Sigmoid colon (tissue), 7 donors: ENCODE results near the gene ADAD2. TPM values are rescaled to one million over a fixed set of nuclear protein-coding genes. Genes with fewer than 3 reads are reported as not detected.

Experiments
- DNase-seq: peaks from one replicate; pipeline ENCODE4 v3.0.0-alpha.2; 2019
- H3K27ac ChIP-seq, 4 donors: fragments of 200-600 bp; sonication (generic); one replicate each; pipeline ENCODE4 v1.5.1; 2016 to 2019; ENCODE audit warnings: mild to moderate bottlenecking in 1 of 4
- H3K27me3 ChIP-seq, 3 donors: fragments of 200-600 bp; sonication (generic); one replicate each; pipeline ENCODE4 v1.5.1; 2019; ENCODE audit warnings: mild to moderate bottlenecking in 1 of 3
- H3K36me3 ChIP-seq, 4 donors: fragments of 200-600 bp; sonication (generic); one replicate each; pipeline ENCODE4 v1.5.1; 2016 to 2019
- H3K4me1 ChIP-seq, 4 donors: fragments of 200-600 bp; sonication (generic); one replicate each; pipeline ENCODE4 v1.5.1; 2017 to 2019
- H3K4me3 ChIP-seq, 4 donors: fragments of 200-600 bp; sonication (generic); one replicate each; pipeline ENCODE4 v1.5.1; 2017 to 2019; ENCODE audit warnings: mild to moderate bottlenecking in 2 of 4, moderate library complexity in 1 of 4
- H3K9me3 ChIP-seq, 4 donors: fragments of 200-600 bp in 3 of 4; sonication (generic) in 3 of 4; one replicate each; pipeline versions ENCODE4 v1.5.1 to v1.6.1; 2013 to 2019
- CTCF ChIP-seq, 4 experiments: fragments of 450-650 bp in 3 of 4; fragments of 200-600 bp in 1 of 4; IDR thresholded peaks; one replicate each; pipeline ENCODE4 v1.5.1; 2016 to 2019; ENCODE audit warnings: antibody characterized with exemption in 4 of 4, mild to moderate bottlenecking in 3 of 4, moderate library complexity in 2 of 4
- EP300 ChIP-seq, 4 donors: sonication (generic); formaldehyde crosslinking; IDR thresholded peaks; one replicate each; pipeline ENCODE4 v1.6.1; 2017; ENCODE audit warnings: antibody characterized with exemption in 4 of 4
- POLR2A ChIP-seq, 2 donors: fragments of 450-650 bp; IDR thresholded peaks; one replicate each; pipeline ENCODE4 v1.6.1; 2016; ENCODE audit warnings: antibody characterized with exemption in 2 of 2, mild to moderate bottlenecking in 2 of 2, moderate library complexity in 2 of 2
- POLR2AphosphoS5 ChIP-seq, 4 donors: sonication (generic); formaldehyde crosslinking; IDR thresholded peaks; one replicate each; pipeline ENCODE4 v1.6.1; 2017; ENCODE audit warnings: antibody characterized with exemption in 4 of 4
- WGBS, 2 donors: extraction: QIAGEN DNeasy Blood & Tissue Kit; methylation state at CpG; one replicate each; pipeline ENCODE4 v1.1.7; 2013; 5-methylcytosine and 5-hydroxymethylcytosine counted together
- intact Hi-C: fragments of 100-400 bp; cut with DNase I; formaldehyde crosslinking; loops from one replicate; pipeline ENCODE4 v1.15.1; 2023
- polyA plus RNA-seq, 3 donors: library from polyadenylated mRNA; stranded (reverse); fragments of 200-250 nt; gene quantifications; one replicate each; pipeline ENCODE4 v1.2.3, GENCODE V29; 2013
- total RNA-seq, 4 donors: library from RNA; depleted of rRNA; stranded (reverse); fragments of >200 nt; gene quantifications; one replicate each; pipeline ENCODE4 v1.1.0, GENCODE V29; 2016
- donor health status: healthy with polysubstance abuse.
- donor health status: Bipolar disorder and iron deficiency.
- donor health status: healthy.

ADAD2 gene
- total and polyA plus RNA-seq, 7 donors, result 0.29 to 0.83 (median 0.36) TPM; not detected in 4

- Histone ChIP-seq H3K27me3 (peaks cover 0 to 7% (median 0%) of the 10 kb centered on the region in 3 donors), H3K4me3 (no peak overlapping the region), H3K4me1 (no peaks in the 10 kb centered on the region), H3K27ac (no peak overlapping the region), H3K9me3 (peaks cover 0 to 4% (median 0%) of the 10 kb centered on the region in 4 donors), H3K36me3 (no peaks in the 10 kb centered on the region)
- no peak for DNase-seq
- intact Hi-C loops, result no loop called here
- TF ChIP-seq POLR2AphosphoS5 (IDR thresholded peaks at IDR 0.05), result no peak
- no peak for TF ChIP-seq EP300 (IDR thresholded peaks at IDR 0.05)
- TF ChIP-seq POLR2A (IDR thresholded peaks at IDR 0.05), result no peak
- no peak for TF ChIP-seq CTCF (IDR thresholded peaks at IDR 0.05)
- 87 to 89% methylated on average over 10 of the region's 10 CpGs for WGBS, 2 donors
Measured at GRCh38 chr16:84245956-84246678, 55.2 kb downstream of the ADAD2 start.

GRCh38 chr16:84246679-84247077 lies 55.7 kb downstream of the ADAD2 start:
- Histone ChIP-seq H3K27ac (no peak overlapping the region), H3K4me3 (no peak overlapping the region), H3K27me3 (peaks cover 0 to 7% (median 0%) of the 10 kb centered on the region in 3 donors), H3K36me3 (no peaks in the 10 kb centered on the region), H3K9me3 (peaks cover 0 to 4% (median 0%) of the 10 kb centered on the region in 4 donors), H3K4me1 (no peaks in the 10 kb centered on the region)
- no peak for DNase-seq
- intact Hi-C loops, result no loop called here
- 67 to 71% methylated on average over 5 of the region's 5 CpGs for WGBS, 2 donors
- TF ChIP-seq EP300 (IDR thresholded peaks at IDR 0.05), result no peak
- no peak for TF ChIP-seq POLR2AphosphoS5 (IDR thresholded peaks at IDR 0.05)
- TF ChIP-seq POLR2A (IDR thresholded peaks at IDR 0.05), result no peak
- no peak for TF ChIP-seq CTCF (IDR thresholded peaks at IDR 0.05)

Other genes with a start within 250 kb of the ADAD2 start
- 1 to 10 TPM; 3.6 to 5.4 (median 4.3) TPM for gene OSGIN1, start 237.9 kb upstream of the ADAD2 start, total RNA-seq
- 1 to 10 TPM; 6.6 to 9.9 (median 8.1) TPM for gene OSGIN1, start 237.9 kb upstream of the ADAD2 start, polyA plus RNA-seq
- 1 to 10 TPM in 2 of 4 donors, not detected in 2; 1.8 to 3.1 TPM for gene NECAB2, start 222.9 kb upstream of the ADAD2 start, total RNA-seq
- under 1 TPM in 1 of 3 donors, not detected in 2; 0.34 TPM for gene NECAB2, start 222.9 kb upstream of the ADAD2 start, polyA plus RNA-seq
- gene SLC38A8, start 148.4 kb upstream of the ADAD2 start, total RNA-seq, result not detected
- gene SLC38A8, start 148.4 kb upstream of the ADAD2 start, polyA plus RNA-seq, result not detected
- gene MBTPS1, start 74.2 kb upstream of the ADAD2 start, total RNA-seq, result 10 to 100 TPM; 69.3 to 83.6 (median 79.3) TPM
- 10 to 100 TPM; 13.6 to 48.7 (median 23.4) TPM for gene MBTPS1, start 74.2 kb upstream of the ADAD2 start, polyA plus RNA-seq
- gene HSDL1, start 46.0 kb upstream of the ADAD2 start, total RNA-seq, result 10 to 100 TPM; 11.4 to 27.8 (median 18.4) TPM
- gene HSDL1, start 46.0 kb upstream of the ADAD2 start, polyA plus RNA-seq, result 1 to 10 TPM; 5.3 to 7.9 (median 6.6) TPM
- gene DNAAF1, start 45.8 kb upstream of the ADAD2 start, total RNA-seq, result under 1 TPM in 1 of 4 donors, not detected in 3; 0.36 TPM
- gene DNAAF1, start 45.8 kb upstream of the ADAD2 start, polyA plus RNA-seq, result under 1 TPM in 1 of 3 donors, not detected in 2; 0.15 TPM
- gene TAF1C, start 4.1 kb upstream of the ADAD2 start, total RNA-seq, result 10 to 100 TPM; 19.6 to 49.0 (median 30.0) TPM
- gene TAF1C, start 4.1 kb upstream of the ADAD2 start, polyA plus RNA-seq, result 10 to 100 TPM in 1 of 3 donors, 1 to 10 TPM in 2; 5.4 to 44.7 (median 6.0) TPM
- not detected for gene KCNG4, start 48.9 kb downstream of the ADAD2 start, total RNA-seq
- not detected for gene KCNG4, start 48.9 kb downstream of the ADAD2 start, polyA plus RNA-seq
- 100 to 1,000 TPM in 2 of 4 donors, 10 to 100 TPM in 2; 15.3 to 173 (median 103) TPM for gene WFDC1, start 103.7 kb downstream of the ADAD2 start, total RNA-seq
- gene WFDC1, start 103.7 kb downstream of the ADAD2 start, polyA plus RNA-seq, result 1 to 10 TPM; 3.0 to 6.6 (median 3.7) TPM
- gene ATP2C2, start 177.4 kb downstream of the ADAD2 start, total RNA-seq, result 1 to 10 TPM in 2 of 4 donors, not detected in 2; 2.5 to 2.8 TPM
- 10 to 100 TPM in 1 of 3 donors, 1 to 10 TPM in 2; 7.2 to 60.7 (median 9.0) TPM for gene ATP2C2, start 177.4 kb downstream of the ADAD2 start, polyA plus RNA-seq